Heart right ventricle (tissue), 16 donors: ENCODE measurements around the gene ZNF785. TPM values are rescaled to one million over a fixed set of nuclear protein-coding genes. Genes with fewer than 3 reads are reported as not detected.
"Not testable (repeated sequence)": the region's sequence is repeated elsewhere in the genome, so short reads cannot be mapped to it uniquely, and the experiment has no call there.

Experiments
- ATAC-seq, 8 donors: fragments of 200-7000 bp; cut with Tn5 transposase; one replicate each; pipeline ENCODE4 v1.9.1; 2020; ENCODE audit warnings: mild to moderate bottlenecking in 8 of 8, moderate library complexity in 8 of 8, moderate number of reproducible peaks in 1 of 8
- DNase-seq, 2 donors: peaks; one replicate each; pipeline ENCODE4 v3.0.0-alpha.2; 2020
- H3K27ac ChIP-seq, 10 donors: fragments of 200-600 bp; sonication (generic) in 2 of 10; one replicate each; pipeline versions ENCODE4 v1.5.0 to v1.8.0; 2020 to 2022; ENCODE audit warnings: mild to moderate bottlenecking in 3 of 10
- H3K27me3 ChIP-seq, 7 donors: fragments of 200-600 bp; one replicate each; pipeline ENCODE4 v1.8.0; 2021 to 2022; ENCODE audit warnings: mild to moderate bottlenecking in 2 of 7
- H3K36me3 ChIP-seq, 9 donors: fragments of 200-600 bp; sonication (generic) in 1 of 9; one replicate each; pipeline versions ENCODE4 v1.5.0 to v1.8.0; 2020 to 2022; ENCODE audit warnings: mild to moderate bottlenecking in 2 of 9
- H3K4me1 ChIP-seq, 9 donors: fragments of 200-600 bp; sonication (generic) in 1 of 9; one replicate each; pipeline versions ENCODE4 v1.5.0 to v1.8.0; 2020 to 2022; ENCODE audit warnings: mild to moderate bottlenecking in 4 of 9
- H3K4me3 ChIP-seq, 10 donors: fragments of 200-600 bp; sonication (generic) in 2 of 10; one replicate each; pipeline versions ENCODE4 v1.5.0 to v1.8.0; 2020 to 2022; ENCODE audit warnings: mild to moderate bottlenecking in 7 of 10, moderate library complexity in 2 of 10
- H3K9me3 ChIP-seq, 11 donors: fragments of 200-600 bp in 10 of 11; sonication (generic) in 2 of 11; one replicate each; pipeline versions ENCODE4 v1.5.0 to v1.8.0; 2013 to 2022; ENCODE audit warnings: mild to moderate bottlenecking in 2 of 11, control low read depth in 1 of 11, moderate library complexity in 1 of 11
- CTCF ChIP-seq, 9 donors: fragments of 200-600 bp; sonication (generic) in 2 of 9; IDR thresholded peaks; one replicate each; pipeline versions ENCODE4 v1.5.0 to v1.8.0; 2021 to 2022; ENCODE audit warnings: antibody characterized with exemption in 9 of 9, mild to moderate bottlenecking in 5 of 9, moderate library complexity in 1 of 9
- WGBS, 2 donors: extraction: QIAGEN DNeasy Blood & Tissue Kit; methylation state at CpG; one replicate each; pipeline ENCODE4 v1.1.7; 2013; ENCODE audit warnings: inconsistent platforms in 1 of 2; 5-methylcytosine and 5-hydroxymethylcytosine counted together
- intact Hi-C, 10 donors: fragments of 100-400 bp; cut with DNase I; formaldehyde crosslinking; loops; one replicate each; pipeline versions ENCODE4 v1.11.1 to v1.14.2; 2022
- polyA plus RNA-seq, 2 donors: library from polyadenylated mRNA; stranded (reverse); fragments of 200-250 nt; gene quantifications; one replicate each; pipeline ENCODE4 v1.2.3, GENCODE V29; 2013
- total RNA-seq, 10 donors: library from RNA; stranded (reverse); fragmentation: NEBNext Ultra II Directional in 3 of 10; extraction: Animal tissue kit (Norgen Biotek cat#: 25700) in 3 of 10; gene quantifications; one replicate each; pipeline versions ENCODE4 v1.2.1 to v1.2.4, GENCODE V29; 2021 to 2023
- donor health status: Arrhythmogenic right ventricular cardiomyopathy.
- donor health status: ischemic (EF 13 %, LVEDD 7.1; RV severe dilation, severe dysfunction).
- donor health status: healthy with polysubstance abuse.
- donor health status: DM: no; HTN: yes; CAD: no.
- donor health status: DM: no; HTN: no; CAD: no.
- donor health status: ischemic (EF 25% LVEDD 6.9; RV normal size, moderate dysfunction).
- donor health status: ischemic (EF 25% LVEDD 5.7; RV mildly dilated, moderate dysfunction).
- donor health status: healthy.
- donor health status: DM: yes; HTN: yes; CAD: no.
- donor health status: Ischemic cardiomyopathy.
- donor health status: ischemic (EF 35%, LVEDD 5.7; RV mildly dilated, moderate dysfunction).
- donor health status: nonischemic (EF 11% LVEDD 7.7; RV severe dilation, severe dysfunction).
- donor health status: DM: yes; HTN: yes; CAD: no.
- donor health status: PGD.
- donor health status: ischemic (EF 29% LVEDD 5.4; RV normal size, mild dysfunction).
- donor health status: nonischemic (EF 23%, LVEDD 6.1; RV moderate dilation, normal function).

Gene ZNF785
- total and polyA plus RNA-seq, 12 donors: 2.8 to 8.4 (median 5.4) TPM

GRCh38 chr16:30548416-30549253 is 36.9 kb downstream of the ZNF785 start:
- Histone ChIP-seq H3K9me3 (no peaks in the 10 kb centered on the region), H3K4me1 (peaks cover 0 to 45% (median 19%) of the 10 kb centered on the region in 9 donors), H3K36me3 (peaks cover 0 to 12% (median 0%) of the 10 kb centered on the region in 9 donors), H3K27me3 (no peaks in the 10 kb centered on the region), H3K27ac (peak overlapping the region in 9 of 10 donors; percentile 26 to 74 (median 63)), H3K4me3 (no peak overlapping the region)
- TF ChIP-seq CTCF (IDR thresholded peaks at IDR 0.05): no peak
- peak in 5 of 8 donors; percentile 10 to 30 (median 15) for ATAC-seq
- 61 to 65% methylated on average over 8 of the region's 8 CpGs for WGBS, 2 donors
- intact Hi-C loops: no loop called here
- DNase-seq: no peak

GRCh38 chr16:30546115-30546514 is 39.4 kb downstream of the ZNF785 start:
- intact Hi-C loops: no loop called here
- peak in 1 of 8 donors; percentile 10 for ATAC-seq
- 75 to 77% methylated on average over 8 of the region's 8 CpGs for WGBS, 2 donors
- Histone ChIP-seq H3K27ac (peak overlapping the region in 1 of 10 donors; percentile 3), H3K9me3 (no peaks in the 10 kb centered on the region), H3K27me3 (no peaks in the 10 kb centered on the region), H3K36me3 (no peaks in the 10 kb centered on the region), H3K4me1 (peaks cover under 1 to 36% (median 22%) of the 10 kb centered on the region in 9 donors), H3K4me3 (no peak overlapping the region)
- no peak for TF ChIP-seq CTCF (IDR thresholded peaks at IDR 0.05)
- no peak for DNase-seq

GRCh38 chr16:30543067-30543466 is 42.4 kb downstream of the ZNF785 start:
- H3K27ac ChIP-seq: no peak overlapping the region
- H3K4me3 ChIP-seq: no peak overlapping the region
- DNase-seq (no peak), ATAC-seq (no peak)
- peaks cover 6 to 39% (median 30%) of the 10 kb centered on the region in 9 donors for H3K4me1 ChIP-seq
- 81 to 82% methylated on average over 5 of the region's 5 CpGs for WGBS, 2 donors
- H3K9me3 ChIP-seq: no peaks in the 10 kb centered on the region
- intact Hi-C loops: no loop called here
- H3K27me3 ChIP-seq: no peaks in the 10 kb centered on the region
- no peaks in the 10 kb centered on the region for H3K36me3 ChIP-seq
- TF ChIP-seq CTCF (IDR thresholded peaks at IDR 0.05): no peak

GRCh38 chr16:30541502-30542329 is 43.8 kb downstream of the ZNF785 start:
- Histone ChIP-seq H3K9me3 (no peaks in the 10 kb centered on the region), H3K4me3 (no peak overlapping the region), H3K4me1 (peaks cover 6 to 39% (median 30%) of the 10 kb centered on the region in 9 donors), H3K27me3 (no peaks in the 10 kb centered on the region), H3K27ac (peak overlapping the region in 7 of 10 donors; percentile 42 to 82 (median 58)), H3K36me3 (no peaks in the 10 kb centered on the region)
- TF ChIP-seq CTCF (IDR thresholded peaks at IDR 0.05): no peak
- intact Hi-C loops: no loop called here
- DNase-seq (peak in 1 of 2 donors; percentile 54), ATAC-seq (peak in 5 of 8 donors; percentile 14 to 53 (median 45))
- 45 to 47% methylated on average over 10 of the region's 10 CpGs for WGBS, 2 donors

- intact Hi-C loops, H3K36me3 ChIP-seq, H3K4me3 ChIP-seq, H3K27me3 ChIP-seq, ATAC-seq, H3K9me3 ChIP-seq, DNase-seq: not testable (repeated sequence)
- H3K27ac ChIP-seq: peak overlapping the region in 7 of 10 donors; percentile 42 to 82 (median 58)
- WGBS, 2 donors: 68% methylated on average over 9 of the region's 9 CpGs
- H3K4me1 ChIP-seq: peaks cover 6 to 46% (median 31%) of the 10 kb centered on the region in 9 donors
Observed at GRCh38 chr16:30540916-30541464, 44.5 kb downstream of the ZNF785 start.

- not testable (repeated sequence) for ATAC-seq, DNase-seq, H3K27me3 ChIP-seq, H3K4me3 ChIP-seq, H3K9me3 ChIP-seq, H3K36me3 ChIP-seq
- intact Hi-C loops: loop anchor here in 3 of 10 donors (2.0 to 10.0 kb wide), 4 partner anchors 13 to 475 kb away; partner anchors contain the start of genes ZNF785 (in 2 of the 3), ALDOA (in 1 of the 3) and ZNF689 (in 1 of the 3)
- WGBS, 2 donors: 85 to 91% methylated on average over 13 of the region's 13 CpGs
- H3K27ac ChIP-seq: peak overlapping the region; percentile 32 to 82 (median 80)
- H3K4me1 ChIP-seq: peaks cover 6 to 56% (median 38%) of the 10 kb centered on the region in 9 donors
Observed at GRCh38 chr16:30539986-30540526, 45.4 kb downstream of the ZNF785 start.
